Retinal pigment epithelial cell (primary cell): ENCODE data around the gene SURF2.
A peak's percentile ranks its signal among the peaks of the same experiment; 100 is the strongest.

Experiments used
- DNase-seq: peaks from one replicate; pipeline ENCODE4 v3.0.0-alpha.2; 2010; ENCODE audit warnings: low read depth
- H3K4me3 ChIP-seq: 2 replicates; pipeline ENCODE4 v1.5.1; 2011; ENCODE audit warnings: mild to moderate bottlenecking, low read length, control low read depth, moderate library complexity
- TF ChIP-seq, protein P1 (sequence below): conservative IDR thresholded peaks from 2 replicates; pipeline ENCODE4 v1.5.1; 2011; ENCODE audit warnings: low read depth, low read length, control low read depth, inconsistent platforms

Gene SURF2

DNA sequence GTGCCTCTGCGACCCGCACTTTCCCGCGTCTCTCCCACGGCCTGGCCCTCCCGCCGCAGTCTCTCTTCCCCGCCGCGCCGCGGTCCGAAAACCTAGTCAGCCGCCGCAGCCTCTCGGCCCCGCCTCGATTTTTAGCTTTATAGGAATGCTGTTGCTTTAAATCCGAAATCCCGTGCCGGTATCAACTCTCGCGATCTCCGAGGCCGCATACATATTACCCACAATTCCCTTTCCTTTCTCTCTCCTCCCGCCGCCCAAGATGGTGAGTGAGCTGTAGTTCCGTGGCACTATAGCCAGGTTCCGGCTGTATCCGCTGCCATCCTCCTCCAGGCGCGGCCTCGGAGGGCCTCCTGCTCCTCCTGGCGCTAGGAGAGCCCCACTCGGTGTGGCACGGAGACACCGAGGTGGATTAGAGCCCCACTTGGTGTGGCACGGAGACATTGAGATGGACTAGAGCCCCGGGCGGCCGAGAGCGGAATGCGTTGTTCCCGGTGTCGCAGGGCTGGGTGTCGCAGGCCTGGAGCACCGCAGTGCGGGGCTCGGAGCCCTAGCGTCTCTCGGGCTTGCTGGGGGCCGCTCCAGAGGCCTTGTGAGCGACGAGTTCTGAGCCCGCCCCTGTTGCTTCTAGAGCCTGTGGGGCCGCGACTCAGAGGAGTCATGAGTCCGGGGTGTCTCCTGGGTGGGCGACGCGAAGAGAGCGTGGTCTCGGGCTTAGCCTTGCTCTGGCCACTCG lies 8.2 kb upstream of the SURF2 start, which contains the start of the genes MED22 and RPL7A:
Gene MED22, minus strand, starts transcription at position 147 of the 733 bp plus-strand sequence. CDS start 1,469 bp downstream, outside the sequence.
Gene RPL7A, plus strand, starts transcription at position 234 of the 733 bp plus-strand sequence. Its CDS starts 26 bp downstream, at position 260.
- TF ChIP-seq, protein P1, sequence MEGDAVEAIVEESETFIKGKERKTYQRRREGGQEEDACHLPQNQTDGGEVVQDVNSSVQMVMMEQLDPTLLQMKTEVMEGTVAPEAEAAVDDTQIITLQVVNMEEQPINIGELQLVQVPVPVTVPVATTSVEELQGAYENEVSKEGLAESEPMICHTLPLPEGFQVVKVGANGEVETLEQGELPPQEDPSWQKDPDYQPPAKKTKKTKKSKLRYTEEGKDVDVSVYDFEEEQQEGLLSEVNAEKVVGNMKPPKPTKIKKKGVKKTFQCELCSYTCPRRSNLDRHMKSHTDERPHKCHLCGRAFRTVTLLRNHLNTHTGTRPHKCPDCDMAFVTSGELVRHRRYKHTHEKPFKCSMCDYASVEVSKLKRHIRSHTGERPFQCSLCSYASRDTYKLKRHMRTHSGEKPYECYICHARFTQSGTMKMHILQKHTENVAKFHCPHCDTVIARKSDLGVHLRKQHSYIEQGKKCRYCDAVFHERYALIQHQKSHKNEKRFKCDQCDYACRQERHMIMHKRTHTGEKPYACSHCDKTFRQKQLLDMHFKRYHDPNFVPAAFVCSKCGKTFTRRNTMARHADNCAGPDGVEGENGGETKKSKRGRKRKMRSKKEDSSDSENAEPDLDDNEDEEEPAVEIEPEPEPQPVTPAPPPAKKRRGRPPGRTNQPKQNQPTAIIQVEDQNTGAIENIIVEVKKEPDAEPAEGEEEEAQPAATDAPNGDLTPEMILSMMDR: no peak
- peak; percentile 88 for DNase-seq
- H3K4me3 ChIP-seq: peak within 1 kb of the TSS; percentile 100

DNA sequence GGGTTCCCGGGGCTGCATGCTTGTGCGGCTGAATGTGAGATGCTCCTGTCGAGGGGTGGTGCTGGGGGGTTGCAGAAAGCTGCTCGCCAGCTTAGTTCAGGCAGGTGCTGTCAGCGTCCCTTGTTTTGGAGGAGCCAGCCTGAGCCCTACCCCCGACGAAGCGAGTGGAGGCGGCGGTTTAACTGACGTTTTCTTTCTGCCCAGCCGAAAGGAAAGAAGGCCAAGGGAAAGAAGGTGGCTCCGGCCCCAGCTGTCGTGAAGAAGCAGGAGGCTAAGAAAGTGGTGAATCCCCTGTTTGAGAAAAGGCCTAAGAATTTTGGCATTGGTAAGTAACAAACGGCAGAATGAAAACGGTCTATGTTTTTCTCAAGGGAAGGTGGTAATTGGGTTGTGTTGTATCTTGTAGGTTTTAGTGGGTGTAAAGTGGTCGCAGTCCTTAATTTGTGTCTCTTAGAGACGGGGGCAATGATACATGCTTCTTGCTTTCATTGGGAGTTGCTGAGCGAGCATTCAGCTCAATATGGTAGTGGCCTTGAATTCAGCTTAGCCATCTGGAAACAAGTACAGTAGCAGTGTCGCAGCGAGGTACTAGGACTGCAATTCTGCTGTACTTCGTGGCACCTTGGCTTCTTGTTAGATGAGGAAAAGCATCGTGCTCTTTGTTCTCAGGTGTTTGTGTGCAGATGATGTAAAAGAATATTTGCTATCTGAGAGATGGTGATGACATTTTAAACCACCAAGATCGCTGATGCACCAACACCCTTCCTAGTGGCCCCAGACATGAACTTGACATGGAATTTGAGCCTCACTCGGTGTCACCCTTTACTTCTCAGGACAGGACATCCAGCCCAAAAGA lies 7.4 kb upstream of the SURF2 start:
- TF ChIP-seq, protein P1: no peak
- DNase-seq: no peak
- peak overlapping the region; percentile 100 for H3K4me3 ChIP-seq

DNA sequence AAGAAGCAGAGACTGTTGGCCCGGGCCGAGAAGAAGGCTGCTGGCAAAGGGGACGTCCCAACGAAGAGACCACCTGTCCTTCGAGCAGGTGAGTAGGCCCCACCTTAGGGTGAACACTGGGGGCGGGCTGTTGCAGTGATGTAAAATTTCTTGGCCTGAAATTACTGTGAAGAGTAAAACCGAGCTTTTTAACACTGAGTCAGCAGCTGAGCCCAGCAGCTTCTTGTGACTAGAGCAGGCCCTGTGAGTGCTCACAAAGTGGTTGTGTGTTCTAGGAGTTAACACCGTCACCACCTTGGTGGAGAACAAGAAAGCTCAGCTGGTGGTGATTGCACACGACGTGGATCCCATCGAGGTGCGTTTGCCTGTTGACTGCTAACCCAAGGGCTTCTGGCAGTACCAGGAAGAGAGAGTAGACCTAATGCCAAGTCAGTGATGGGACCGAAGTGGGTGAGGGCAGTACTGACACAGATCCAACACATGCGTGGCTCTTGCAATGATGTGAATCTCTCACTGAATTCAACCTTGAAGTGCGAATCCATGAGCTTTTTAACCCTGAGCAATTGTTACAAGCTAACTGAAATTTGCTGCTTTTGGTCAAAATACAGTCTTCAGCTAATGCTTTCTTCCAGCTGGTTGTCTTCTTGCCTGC lies 6.3 kb upstream of the SURF2 start:
- H3K4me3 ChIP-seq: peak overlapping the region; percentile 100
- no peak for DNase-seq
- TF ChIP-seq, protein P1: no peak

DNA sequence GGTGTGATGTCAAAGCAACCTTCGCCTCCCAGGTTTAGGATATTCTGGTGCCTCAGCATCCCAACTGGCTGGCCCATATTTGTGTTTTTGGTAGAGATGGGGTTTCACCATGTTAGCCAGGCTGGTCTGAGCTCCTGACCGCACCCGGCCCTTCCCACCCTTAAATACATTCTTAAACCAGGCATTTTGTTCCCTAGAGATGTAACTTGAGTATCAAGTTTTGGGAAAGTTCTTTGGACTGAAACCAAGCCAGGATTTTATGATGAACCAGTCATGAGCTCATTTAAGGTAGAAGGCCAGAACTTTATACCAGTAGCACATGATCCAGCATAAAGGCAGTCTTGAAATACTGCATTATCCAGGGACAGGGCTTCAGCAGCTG lies 4.8 kb upstream of the SURF2 start:
- DNase-seq: no peak
- H3K4me3 ChIP-seq: no peak overlapping the region
- TF ChIP-seq, protein P1: no peak

DNA sequence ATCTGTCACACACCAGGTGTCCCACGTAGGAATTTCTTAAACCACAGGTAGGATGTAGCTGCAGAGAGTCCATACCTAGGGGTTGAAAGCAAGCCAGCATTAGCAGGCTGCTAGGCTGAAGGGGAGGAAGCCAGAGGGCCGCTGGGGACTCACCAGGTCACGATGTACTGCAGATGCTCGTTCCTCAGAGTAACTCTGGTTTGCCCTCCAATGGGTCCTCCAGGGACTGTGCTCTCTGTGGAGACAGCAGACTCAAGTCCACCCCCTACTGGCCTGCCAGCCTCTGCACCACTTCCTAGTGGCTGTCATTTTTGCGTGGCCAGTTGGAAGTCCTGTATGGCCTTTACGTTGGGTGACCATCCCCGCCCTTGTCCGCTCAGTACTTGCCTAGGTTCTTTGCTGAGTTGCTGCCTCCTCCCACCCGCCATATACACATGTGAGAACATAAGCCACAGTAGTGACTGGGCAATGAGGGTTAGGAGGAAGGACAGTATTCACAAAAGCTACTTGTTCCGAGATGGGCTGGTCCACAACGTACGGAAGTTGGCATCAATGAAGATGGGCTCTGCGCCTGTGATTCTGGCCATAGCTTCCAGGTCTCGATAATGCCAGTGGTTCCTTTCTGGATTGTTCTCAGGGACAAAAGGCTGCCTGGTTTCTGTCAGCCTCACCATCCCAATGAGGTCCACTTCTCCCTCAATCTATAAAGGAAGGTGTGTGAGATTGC lies 4.3 kb upstream of the SURF2 start:
- DNase-seq: no peak

DNA sequence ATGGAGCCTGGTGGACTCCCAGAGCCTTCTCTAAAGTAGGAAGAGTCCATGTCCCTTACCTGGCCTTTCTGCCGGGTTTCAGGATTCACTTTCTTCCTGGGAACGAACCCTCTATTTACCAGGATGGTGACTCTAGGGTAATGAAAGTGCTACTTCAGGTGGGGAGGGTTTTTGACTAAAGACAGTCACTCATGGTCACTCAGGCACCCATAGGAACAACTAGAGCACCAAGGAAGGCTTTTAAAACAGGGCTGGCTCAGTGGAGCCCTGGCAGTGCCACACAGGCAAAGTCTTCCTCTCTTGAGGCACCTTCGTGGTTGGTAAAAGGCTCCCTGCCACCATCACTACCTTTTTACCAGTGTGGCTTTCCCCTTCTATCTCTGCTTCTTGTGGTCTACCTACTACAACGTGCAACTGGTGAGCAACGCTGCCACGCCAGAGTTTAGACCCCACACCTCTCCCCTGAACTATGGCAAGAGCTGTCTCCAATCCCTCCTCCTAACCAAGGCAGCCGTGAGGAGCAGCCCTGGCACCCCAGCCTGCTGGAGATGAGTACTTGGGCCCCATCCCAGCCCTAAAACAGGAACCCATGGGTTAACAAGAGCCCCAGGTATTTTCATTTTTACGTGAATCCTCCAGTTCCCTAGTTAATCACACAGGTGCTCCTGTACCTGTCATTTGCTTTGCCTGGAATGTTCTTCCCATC lies 3.6 kb upstream of the SURF2 start:
- no peak for DNase-seq
- TF ChIP-seq, protein P1: no peak
- no peak overlapping the region for H3K4me3 ChIP-seq

More for the DNA sequence above, 4.3 kb upstream of the SURF2 start:
- no peak overlapping the region for H3K4me3 ChIP-seq
- TF ChIP-seq, protein P1: peak; percentile 76
